AG10803 (cell line): ENCODE results near the gene HDAC8.
A peak's percentile ranks its signal among the peaks of the same experiment; 100 is the strongest.

Experiments used
- DNase-seq: peaks from one replicate; pipeline ENCODE4 v3.0.0; 2010; ENCODE audit warnings: low read depth
- H3K4me3 ChIP-seq: 2 replicates; pipeline ENCODE4 v1.5.1; 2011; ENCODE audit warnings: mild to moderate bottlenecking, low read length, control low read depth
- TF ChIP-seq, protein P1 (sequence below): conservative IDR thresholded peaks from 2 replicates; pipeline ENCODE4 v1.5.1; 2011; ENCODE audit warnings: mild to moderate bottlenecking, low read length, control low read depth, inconsistent platforms

HDAC8 gene

DNA sequence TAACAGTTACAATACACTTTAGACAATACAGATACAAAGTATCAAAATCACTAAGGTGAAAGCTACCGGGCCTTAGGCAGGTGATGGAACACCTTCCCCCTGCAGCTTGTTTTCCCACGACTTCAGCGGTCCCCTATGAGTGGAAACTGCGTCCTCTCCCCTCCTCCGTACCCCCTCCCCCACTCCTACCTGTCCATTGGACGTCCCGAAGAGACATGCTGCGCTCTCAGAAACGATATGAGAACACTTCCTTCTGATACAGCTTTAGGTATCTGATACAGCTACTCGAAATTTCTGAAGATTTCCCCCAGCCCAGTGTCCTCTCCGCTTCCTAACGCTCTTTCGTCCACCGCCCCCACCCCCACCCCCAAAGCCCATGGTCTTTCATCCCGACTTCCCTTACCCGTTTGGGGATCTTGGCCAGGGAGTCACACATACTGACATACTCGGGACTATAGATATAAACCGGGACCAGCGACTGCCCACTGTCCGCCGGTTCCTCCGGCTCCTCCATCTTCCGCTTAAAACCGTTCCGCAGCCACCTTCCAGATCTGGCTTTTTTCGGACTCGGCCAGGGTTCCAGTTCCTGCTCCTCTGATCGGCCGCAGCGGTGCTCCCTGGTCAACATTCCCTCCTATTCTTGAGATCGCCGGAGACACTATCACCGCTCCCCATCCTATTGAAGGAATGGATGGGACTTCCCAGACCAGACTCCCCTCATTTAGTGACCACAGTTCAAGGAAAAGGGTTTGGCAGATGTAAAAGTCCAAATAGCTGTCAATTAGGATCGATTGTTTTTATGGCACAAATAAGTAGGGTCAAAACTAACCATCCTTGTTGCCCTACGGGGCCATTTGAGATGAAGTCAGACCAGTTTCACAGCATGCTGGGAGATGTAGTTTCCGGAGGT is at the start of gene HDAC8:
TSS of gene HDAC8 (minus strand) at position 596 of the 910 bp plus-strand sequence. CDS start at position 514, 82 bp downstream.
- peak within 1 kb of the TSS; percentile 80 for H3K4me3 ChIP-seq
- TF ChIP-seq, protein P1, sequence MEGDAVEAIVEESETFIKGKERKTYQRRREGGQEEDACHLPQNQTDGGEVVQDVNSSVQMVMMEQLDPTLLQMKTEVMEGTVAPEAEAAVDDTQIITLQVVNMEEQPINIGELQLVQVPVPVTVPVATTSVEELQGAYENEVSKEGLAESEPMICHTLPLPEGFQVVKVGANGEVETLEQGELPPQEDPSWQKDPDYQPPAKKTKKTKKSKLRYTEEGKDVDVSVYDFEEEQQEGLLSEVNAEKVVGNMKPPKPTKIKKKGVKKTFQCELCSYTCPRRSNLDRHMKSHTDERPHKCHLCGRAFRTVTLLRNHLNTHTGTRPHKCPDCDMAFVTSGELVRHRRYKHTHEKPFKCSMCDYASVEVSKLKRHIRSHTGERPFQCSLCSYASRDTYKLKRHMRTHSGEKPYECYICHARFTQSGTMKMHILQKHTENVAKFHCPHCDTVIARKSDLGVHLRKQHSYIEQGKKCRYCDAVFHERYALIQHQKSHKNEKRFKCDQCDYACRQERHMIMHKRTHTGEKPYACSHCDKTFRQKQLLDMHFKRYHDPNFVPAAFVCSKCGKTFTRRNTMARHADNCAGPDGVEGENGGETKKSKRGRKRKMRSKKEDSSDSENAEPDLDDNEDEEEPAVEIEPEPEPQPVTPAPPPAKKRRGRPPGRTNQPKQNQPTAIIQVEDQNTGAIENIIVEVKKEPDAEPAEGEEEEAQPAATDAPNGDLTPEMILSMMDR: no peak
- DNase-seq: peak; percentile 79

DNA sequence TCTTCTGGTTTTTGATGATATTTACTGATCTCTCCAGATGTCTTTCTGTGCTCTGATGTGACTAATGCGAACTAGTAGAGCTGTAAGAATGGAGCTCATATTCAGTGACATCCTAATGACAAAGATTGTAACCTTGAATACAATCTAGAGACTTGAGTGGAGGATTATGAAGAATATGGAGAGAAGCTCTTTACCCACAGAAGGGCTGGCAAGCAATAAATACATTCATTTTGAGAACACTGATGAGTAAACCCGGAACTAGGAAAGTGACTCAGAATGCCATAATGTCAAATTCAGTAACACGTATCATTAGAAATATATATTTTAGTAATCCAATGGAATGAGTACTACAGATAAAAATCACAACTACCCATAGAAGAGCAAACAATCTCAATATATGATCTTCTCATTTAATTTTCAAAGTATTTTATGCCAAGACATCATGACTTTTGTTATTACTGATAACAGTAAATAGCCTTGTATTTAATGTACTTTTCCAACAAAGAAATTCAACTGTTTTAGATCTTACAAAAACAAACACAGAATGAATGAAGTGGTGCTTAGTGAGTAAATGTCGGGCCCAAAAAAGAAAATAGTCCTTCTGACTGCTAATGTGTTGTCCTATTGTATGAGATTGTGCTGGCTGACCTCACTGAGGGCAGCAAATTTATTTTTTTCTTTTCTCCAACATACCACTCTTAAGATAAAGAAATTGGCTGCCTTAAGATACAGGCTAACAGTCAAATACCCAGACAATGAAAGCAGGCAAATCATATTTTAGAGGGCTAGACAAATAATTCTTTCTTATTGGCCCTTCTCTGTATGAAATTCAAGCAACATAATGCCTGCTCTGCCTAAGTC is 49.2 kb upstream of the HDAC8 start:
- DNase-seq: peak; percentile 3
- no peak overlapping the region for H3K4me3 ChIP-seq
- TF ChIP-seq, protein P1: no peak

DNA sequence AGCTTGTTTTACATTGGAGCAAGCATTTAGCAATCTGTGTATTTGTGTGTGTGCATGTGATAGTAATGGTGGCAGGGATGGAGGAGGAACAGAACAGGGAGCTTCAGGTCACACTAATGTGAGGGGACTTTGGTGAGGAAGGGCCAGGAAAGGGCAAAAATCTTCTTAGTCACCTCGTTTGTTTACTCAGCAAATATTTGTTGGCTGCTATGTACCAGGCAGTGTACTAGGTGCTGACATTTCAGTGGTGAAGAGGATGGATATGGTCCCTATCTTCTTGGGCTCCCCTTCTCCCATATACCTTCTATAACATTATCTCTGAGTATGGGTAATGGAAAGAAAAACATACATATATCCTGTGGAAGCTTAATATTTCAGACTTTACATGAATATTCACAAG is 48.5 kb upstream of the HDAC8 start:
- DNase-seq: no peak
- no peak overlapping the region for H3K4me3 ChIP-seq
- TF ChIP-seq, protein P1: no peak

DNA sequence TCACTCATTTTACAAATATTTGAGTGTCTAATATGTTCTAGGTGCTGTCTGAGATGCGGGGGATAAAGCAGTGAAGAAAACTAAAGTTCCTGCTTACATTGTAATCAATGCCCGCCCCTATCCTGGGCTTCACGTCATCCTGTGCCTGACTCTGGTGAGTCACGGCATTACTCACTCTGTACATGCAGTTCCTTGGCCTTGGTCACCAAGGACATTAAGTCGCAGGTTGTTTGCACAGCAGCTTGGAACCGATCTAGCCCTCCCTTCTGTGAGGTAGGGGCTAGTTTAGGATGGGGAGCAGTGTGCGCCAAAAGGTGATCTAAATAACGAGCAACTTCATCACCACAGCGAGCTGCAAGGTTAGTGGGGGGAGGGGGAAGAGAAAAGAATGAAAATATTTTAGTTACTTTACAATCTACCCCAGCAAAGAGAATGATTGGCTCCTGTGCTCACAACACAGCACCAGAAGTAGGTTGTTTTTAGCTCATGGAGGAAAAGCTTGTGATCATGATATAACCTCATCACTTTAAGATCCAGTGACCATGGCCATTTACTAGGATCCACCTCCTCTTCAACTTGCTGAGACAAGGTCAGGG is 48.0 kb upstream of the HDAC8 start:
- H3K4me3 ChIP-seq: no peak overlapping the region
- DNase-seq: peak; percentile 58
- TF ChIP-seq, protein P1: no peak

DNA sequence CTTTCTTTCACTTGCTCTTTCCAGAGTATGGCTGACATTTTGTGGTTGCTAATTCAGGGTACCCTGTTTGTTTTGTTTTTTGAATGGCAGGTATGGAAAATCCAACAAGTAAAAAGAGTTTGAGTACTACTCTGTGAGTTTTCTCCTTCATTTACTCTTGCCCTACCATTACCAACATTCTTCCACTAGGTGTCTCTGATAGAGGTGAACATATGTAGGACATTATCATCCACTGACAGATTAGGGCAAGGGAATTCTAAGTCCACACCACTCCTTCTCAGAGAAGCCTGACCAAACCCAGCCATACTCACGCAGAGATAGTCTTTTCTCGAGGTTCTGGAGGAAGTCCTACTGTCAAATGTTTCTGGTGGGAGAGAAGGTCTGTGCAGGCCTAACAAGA is 36.7 kb upstream of the HDAC8 start:
- TF ChIP-seq, protein P1: no peak; the same call in 1 of the 2 replicates
- no peak overlapping the region for H3K4me3 ChIP-seq
- DNase-seq: no peak

DNA sequence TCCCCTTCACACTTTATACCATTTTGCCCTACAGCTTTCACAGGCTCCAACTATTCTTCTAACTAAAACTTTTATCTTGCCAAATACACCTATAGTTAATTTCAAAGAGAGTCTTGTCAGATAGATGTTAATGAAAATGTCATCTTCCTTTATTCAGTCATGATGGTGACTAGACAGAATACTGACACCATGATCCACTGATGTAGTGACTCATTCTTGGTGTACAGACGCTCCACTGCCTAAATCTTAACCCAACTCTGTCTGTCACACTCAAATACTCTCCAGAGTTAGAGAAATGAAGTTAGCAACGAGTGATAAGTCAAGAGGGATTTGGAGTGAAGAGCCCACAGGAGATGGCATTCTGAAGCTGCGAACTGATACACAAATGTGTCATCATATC is 32.1 kb upstream of the HDAC8 start:
- TF ChIP-seq, protein P1: no peak
- H3K4me3 ChIP-seq: no peak overlapping the region
- DNase-seq: no peak
